ENCODE measurements around the gene MPI.
"Not testable (repeated sequence)": the region's sequence is repeated elsewhere in the genome, so short reads cannot be mapped to it uniquely, and the experiment has no call there.

MPI gene

GRCh38 chr15:74864296-74864695 lies 25.5 kb upstream of the MPI start:
- no peak for DNase-seq

GRCh38 chr15:74865316-74865715 lies 24.5 kb upstream of the MPI start:
- DNase-seq, result no peak

- DNase-seq, result no peak
Measured at GRCh38 chr15:74866090-74866489, 23.8 kb upstream of the MPI start.

GRCh38 chr15:74867466-74868038 lies 22.3 kb upstream of the MPI start:
- no peak for DNase-seq

- DNase-seq, result no peak
Measured at GRCh38 chr15:74868059-74868458, 21.8 kb upstream of the MPI start.

- no peak for DNase-seq
Measured at GRCh38 chr15:74869372-74869725, 20.5 kb upstream of the MPI start.

GRCh38 chr15:74869726-74870407 lies 20.0 kb upstream of the MPI start:
- DNase-seq, result no peak

GRCh38 chr15:74870436-74871215 lies 19.2 kb upstream of the MPI start:
- DNase-seq, result no peak

- DNase-seq, result no peak
Measured at GRCh38 chr15:74872702-74873035, 17.2 kb upstream of the MPI start.

GRCh38 chr15:74873036-74873755 lies 16.6 kb upstream of the MPI start, which contains the start of gene SCAMP2:
SCAMP2 (minus strand) TSS chr15:74873365; CDS start chr15:74873255, 110 bp downstream.
- peak; percentile 82 for DNase-seq

GRCh38 chr15:74873756-74874424 lies 16.0 kb upstream of the MPI start:
- no peak for DNase-seq

GRCh38 chr15:74878273-74878672 lies 11.6 kb upstream of the MPI start:
- DNase-seq, result no peak

- DNase-seq, result no peak
Measured at GRCh38 chr15:74882528-74882927, 7.3 kb upstream of the MPI start.

GRCh38 chr15:74884428-74885223 lies 5.2 kb upstream of the MPI start:
- DNase-seq, result no peak

GRCh38 chr15:74885461-74885860 lies 4.4 kb upstream of the MPI start:
- DNase-seq, result no peak

- DNase-seq, result not testable (repeated sequence)
Measured at GRCh38 chr15:74887537-74888193, 2.2 kb upstream of the MPI start.

- no peak for DNase-seq
Measured at GRCh38 chr15:74888716-74889115, 1.1 kb upstream of the MPI start.

- DNase-seq, result no peak
Measured at GRCh38 chr15:74889390-74889882, 406 bp upstream of the MPI start.

GRCh38 chr15:74890665-74890960 lies 771 bp downstream of the MPI start:
- no peak for DNase-seq

- no peak for DNase-seq
Measured at GRCh38 chr15:74891469-74891868, 1.6 kb downstream of the MPI start.

GRCh38 chr15:74892313-74892712 lies 2.5 kb downstream of the MPI start:
- no peak for DNase-seq

GRCh38 chr15:74892931-74893330 lies 3.1 kb downstream of the MPI start:
- no peak for DNase-seq

Data from stimulated activated CD4-positive, alpha-beta T cell treated with anti-CD3 and anti-CD28 coated beads, Interleukin-12 subunit alpha, Interleukin-12 subunit beta, amount 100 ng/mL, for 4 hours (primary cell).